T-helper 2 cell treated with Interferon-gamma antibody and Interleukin-4, amounts not matched to agents 100 ng/mL and 5 ng/mL, for 36 hours (primary cell): ENCODE measurements around the gene SMC4. TPM values are rescaled to one million over a fixed set of nuclear protein-coding genes. Genes with fewer than 3 reads are reported as not detected.

Experiments used
- intact Hi-C: fragments of 100-400 bp; cut with micrococcal nuclease; formaldehyde crosslinking; loops from one replicate; pipeline ENCODE4 v1.15.1; 2023
- total RNA-seq: library from RNA; stranded (reverse); gene quantifications from 2 replicates; pipeline ENCODE4 v1.2.3, GENCODE V29; 2022

Gene SMC4
- total RNA-seq, 1 donor from 2014 or later: 290 TPM

GRCh38 chr3:160394009-160394392, 5.4 kb upstream of the SMC4 start:
- intact Hi-C loops: no loop called here

- intact Hi-C loops: loop anchor here (5.0 kb wide), 1 partner anchor 408 kb away; the partner anchor contains the start of gene IL12A
Observed at GRCh38 chr3:160395297-160395696, 4.2 kb upstream of the SMC4 start.

DNA sequence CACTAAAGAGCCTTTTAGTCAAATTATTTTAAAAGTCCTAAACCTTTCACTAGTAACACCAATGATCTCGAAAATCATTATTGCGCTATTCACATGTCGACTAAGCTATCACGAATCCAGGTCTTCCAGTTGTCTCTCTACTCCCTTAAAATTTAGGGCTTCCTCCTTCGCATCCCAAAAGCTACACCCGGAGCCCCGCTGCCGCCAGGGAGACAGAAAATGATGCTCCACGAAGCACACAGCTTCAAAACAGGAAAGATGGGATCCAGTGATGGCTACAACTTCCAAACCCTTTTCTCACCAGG, 678 bp upstream of the SMC4 start:
- intact Hi-C loops: loop anchor here (1.0 to 5.0 kb wide), 7 partner anchors 51 to 822 kb away; partner anchors contain the start of genes C3orf80, IL12A, KPNA4 and NMD3

DNA sequence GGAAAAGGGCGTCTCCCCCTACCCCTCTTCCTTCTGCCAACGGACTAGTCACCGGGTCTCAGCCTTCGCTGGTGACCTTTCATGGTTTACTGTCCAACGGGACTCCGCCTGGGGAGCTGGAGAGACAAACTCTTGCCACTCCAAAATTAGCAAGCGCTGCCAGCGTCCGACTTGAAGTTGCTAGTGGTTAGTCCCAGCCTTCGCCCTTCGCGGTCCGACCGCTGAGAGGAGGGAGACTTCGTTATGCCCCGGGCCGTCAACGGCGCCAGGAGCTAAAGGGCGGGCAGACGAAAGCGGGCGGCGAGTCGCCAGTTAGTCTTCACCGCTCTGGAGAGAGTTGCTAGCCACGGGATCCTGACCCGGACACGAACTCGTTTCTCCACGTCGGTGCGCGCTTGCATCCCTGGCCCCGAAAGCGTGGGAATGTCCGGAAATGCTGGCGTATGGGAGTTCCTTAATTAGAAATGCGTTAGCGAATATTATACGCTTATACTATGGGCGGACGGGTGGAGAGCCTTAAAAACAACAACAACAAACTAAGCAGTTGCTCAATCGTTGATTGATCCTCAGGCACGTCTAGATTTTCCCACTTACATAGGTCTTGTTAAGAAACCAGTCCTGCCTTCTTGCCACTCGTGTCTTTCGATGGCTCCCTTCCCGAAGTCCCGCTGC, 716 bp downstream of the SMC4 start:
- intact Hi-C loops: no loop called here

DNA sequence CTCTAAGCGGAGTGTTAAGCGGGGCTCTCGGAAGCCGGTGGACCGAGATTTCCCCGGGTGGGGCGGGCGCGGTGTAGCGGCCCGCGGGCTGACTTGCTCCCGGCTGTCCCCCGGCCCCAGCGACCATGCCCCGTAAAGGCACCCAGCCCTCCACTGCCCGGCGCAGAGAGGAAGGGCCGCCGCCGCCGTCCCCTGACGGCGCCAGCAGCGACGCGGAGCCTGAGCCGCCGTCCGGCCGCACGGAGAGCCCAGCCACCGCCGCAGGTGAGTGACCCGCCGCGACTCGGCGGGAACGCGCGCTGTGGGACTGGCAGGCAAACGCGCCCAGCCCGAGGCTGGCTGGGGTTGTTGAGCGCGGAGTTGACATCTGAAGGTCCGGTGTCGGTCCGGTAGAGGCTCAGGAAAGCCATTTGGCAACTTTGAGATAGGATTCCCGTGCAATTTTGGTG, 1.3 kb downstream of the SMC4 start:
- intact Hi-C loops: no loop called here

DNA sequence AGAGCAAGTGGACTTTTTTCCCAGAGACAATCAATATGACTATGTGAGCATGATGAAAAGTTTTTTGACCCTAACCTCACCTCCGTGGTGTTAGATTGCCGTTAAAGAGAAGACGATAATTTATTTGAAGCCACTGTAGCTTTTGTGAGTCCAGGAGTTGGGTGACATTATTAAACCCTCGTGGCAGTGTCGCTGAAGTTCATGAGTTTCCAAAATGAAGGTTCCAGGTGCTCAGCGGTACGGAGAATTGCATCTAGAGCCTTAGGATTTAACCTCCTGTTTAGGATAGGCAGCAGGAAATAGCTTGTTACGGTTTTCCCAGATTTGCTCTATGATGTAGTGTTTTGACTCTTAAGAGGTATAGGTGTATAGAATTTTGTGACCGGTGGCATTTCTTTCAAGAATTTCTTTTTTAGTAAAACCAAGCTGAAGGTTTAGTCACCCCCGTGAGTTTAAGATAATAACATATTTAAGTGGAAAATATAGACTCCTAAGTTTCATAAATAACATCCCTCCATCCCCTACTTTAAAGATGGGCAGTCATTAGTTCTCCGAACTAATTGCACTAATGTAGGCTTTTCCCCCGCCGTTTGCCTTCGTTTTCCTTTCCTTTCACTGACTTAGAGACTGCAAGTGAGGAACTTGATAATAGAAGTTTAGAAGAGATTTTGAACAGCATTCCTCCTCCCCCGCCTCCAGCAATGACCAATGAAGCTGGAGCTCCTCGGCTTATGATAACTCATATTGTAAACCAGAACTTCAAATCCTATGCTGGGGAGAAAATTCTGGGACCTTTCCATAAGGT, 2.0 kb downstream of the SMC4 start:
- intact Hi-C loops: loop anchor here (1.0 kb wide), 1 partner anchor 10 kb away; no protein-coding TSS in a partner anchor

DNA sequence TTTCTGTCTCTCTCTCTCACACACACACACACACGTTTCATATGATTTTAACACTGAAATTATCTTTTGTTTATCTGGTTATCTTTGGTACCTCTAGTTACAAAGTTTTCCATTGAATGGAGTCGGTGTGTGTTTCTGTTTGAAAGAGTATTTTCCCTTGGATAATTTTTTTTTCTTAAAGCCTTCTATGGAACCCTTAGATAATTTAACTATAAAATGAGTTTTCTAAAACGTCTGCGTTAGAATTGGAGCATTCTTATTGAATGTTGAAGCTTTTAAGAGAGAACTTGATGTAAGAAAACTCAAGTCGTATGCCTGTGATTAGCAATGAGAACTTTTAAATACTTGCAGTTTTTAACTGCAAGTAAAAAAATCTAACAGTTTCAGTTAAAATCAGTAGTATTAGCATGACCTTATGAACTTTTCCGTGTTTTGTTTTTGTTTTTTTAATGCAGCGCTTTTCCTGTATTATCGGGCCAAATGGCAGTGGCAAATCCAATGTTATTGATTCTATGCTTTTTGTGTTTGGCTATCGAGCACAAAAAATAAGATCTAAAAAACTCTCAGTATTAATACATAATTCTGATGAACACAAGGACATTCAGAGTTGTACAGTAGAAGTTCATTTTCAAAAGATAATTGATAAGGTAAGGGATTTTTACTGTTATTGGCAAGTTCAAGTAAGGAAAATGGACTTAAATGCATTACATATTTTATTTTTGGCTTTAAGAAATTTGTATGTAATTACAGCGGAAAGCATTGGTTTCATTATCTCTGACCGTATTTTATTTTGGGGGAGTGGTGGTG, 3.0 kb downstream of the SMC4 start:
- intact Hi-C loops: loop anchor here (1.0 kb wide), 1 partner anchor 9 kb away; no protein-coding TSS in a partner anchor

- intact Hi-C loops: no loop called here
Observed at GRCh38 chr3:160403028-160403545, 3.6 kb downstream of the SMC4 start.

DNA sequence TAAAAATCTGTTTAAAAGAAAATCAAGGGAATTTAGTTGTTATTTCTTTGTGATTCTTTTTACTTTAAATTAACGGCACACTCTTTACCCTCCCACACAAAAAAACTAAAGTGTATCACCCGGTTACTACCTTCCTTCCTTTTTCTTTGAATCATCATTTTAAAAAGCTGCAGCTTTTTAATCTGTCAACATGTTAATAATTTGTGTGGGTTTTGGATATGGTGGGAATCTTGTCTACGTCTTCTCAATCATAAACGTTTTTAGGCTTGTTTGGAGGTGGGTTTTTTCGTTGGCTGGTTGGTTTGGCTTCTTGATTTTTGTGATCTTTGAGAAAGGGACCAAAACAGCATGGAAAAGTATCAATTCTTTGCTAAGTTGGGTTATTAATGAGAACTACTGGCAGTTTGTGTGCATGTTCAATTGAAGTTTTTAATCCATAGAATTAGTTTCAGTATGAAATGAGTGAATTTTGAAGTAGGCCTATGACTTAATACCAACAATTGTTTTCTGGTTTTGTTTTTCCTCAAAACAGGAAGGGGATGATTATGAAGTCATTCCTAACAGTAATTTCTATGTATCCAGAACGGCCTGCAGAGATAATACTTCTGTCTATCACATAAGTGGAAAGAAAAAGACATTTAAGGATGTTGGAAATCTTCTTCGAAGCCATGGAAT, 4.5 kb downstream of the SMC4 start:
- intact Hi-C loops: no loop called here

GRCh38 chr3:160409812-160410610, 10.6 kb downstream of the SMC4 start:
- intact Hi-C loops: loop anchor here (5.0 kb wide), 1 partner anchor 188 kb away; no protein-coding TSS in a partner anchor

DNA sequence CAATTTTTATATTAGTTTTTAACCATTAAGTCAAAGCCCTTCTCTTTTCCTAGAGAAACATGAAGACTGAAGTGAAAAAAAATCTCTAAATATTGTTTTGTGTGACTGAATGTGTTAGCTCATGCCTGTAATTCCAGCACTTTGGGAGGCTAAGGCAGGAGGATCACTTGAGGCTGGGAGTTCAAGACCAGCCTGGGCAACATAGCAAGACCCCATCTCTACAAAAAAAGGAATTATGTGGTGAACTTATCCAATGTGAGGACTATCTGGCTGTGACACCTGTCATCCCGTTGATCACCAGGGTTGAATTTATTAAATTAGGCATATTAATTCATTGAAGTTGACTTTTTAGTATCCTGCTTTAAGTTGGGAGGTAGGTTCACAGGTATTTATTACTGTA, 13.0 kb downstream of the SMC4 start:
- intact Hi-C loops: loop anchor here (2.0 to 5.0 kb wide), 3 partner anchors 74 to 424 kb away; partner anchors contain the start of gene IL12A

- intact Hi-C loops: loop anchor here (1.0 to 5.0 kb wide), 5 partner anchors 8 to 425 kb away; partner anchors contain the start of gene IL12A
Observed at GRCh38 chr3:160413613-160414248, 14.3 kb downstream of the SMC4 start.

DNA sequence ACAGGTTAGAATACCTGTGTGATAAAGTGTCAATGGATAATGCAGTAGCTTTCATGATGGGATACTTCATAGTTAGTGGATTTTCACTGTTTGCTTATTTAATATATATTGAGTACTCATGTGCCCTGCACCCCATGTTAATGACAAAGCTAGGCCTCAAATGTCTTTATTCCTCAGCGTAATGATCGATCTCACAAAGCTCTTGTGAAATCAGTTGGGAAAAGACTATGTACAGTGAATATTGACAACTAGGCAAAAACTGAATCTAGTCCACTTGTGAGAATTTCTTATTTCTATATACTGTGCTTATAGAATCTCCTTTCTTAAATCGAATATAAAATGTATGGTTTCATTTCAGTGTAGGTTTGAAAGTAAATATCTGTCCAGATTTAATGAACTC, 17.9 kb downstream of the SMC4 start:
- intact Hi-C loops: no loop called here

GRCh38 chr3:160427832-160428424, 28.5 kb downstream of the SMC4 start:
- intact Hi-C loops: no loop called here

- intact Hi-C loops: loop anchor here (2.0 kb wide), 1 partner anchor 15 kb away; no protein-coding TSS in a partner anchor
Observed at GRCh38 chr3:160434071-160434470, 34.6 kb downstream of the SMC4 start.

DNA sequence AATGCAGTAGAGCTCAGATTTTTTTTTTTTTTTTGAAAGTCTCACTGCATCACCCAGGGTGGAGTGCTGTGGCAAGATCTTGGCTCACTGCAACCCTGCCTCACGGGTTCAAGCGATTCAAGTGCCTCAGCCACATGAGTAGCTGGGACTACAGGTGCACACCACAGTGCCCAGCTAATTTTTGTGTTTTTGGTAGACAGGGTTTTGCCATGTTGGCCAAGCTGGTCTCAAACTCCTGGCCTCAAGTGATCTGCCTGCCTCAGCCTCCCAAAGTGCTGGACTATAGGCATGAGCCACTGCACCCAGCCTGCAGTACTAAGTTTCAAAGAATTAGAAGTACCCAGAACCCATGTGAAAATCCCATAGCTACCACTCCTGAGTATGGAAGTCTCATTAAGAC, 35.6 kb downstream of the SMC4 start:
- intact Hi-C loops: loop anchor here (2.0 kb wide), 1 partner anchor 16 kb away; no protein-coding TSS in a partner anchor

- intact Hi-C loops: loop anchor here (2.0 kb wide), 1 partner anchor 17 kb away; no protein-coding TSS in a partner anchor
Observed at GRCh38 chr3:160435747-160436146, 36.3 kb downstream of the SMC4 start.

GRCh38 chr3:160437083-160437455, 37.6 kb downstream of the SMC4 start:
- intact Hi-C loops: no loop called here

- intact Hi-C loops: no loop called here
Observed at GRCh38 chr3:160440687-160441086, 41.2 kb downstream of the SMC4 start.
